Stimulated activated CD4-positive, alpha-beta T cell treated with anti-CD3 and anti-CD28 coated beads, Interleukin-15, amount 100 ng/mL, for 1 hour (primary cell): Measurements from ENCODE around the gene ERP29.
A peak's percentile ranks its signal among the peaks of the same experiment; 100 is the strongest.
"Not testable (repeated sequence)": the region's sequence is repeated elsewhere in the genome, so short reads cannot be mapped to it uniquely, and the experiment has no call there.

Experiments used
- DNase-seq, 2 donors: peaks; one replicate each; pipeline ENCODE4 v3.0.0-alpha.2; 2020; ENCODE audit warnings: low read depth in 1 of 2, low spot score in 1 of 2

The ERP29 gene

DNA sequence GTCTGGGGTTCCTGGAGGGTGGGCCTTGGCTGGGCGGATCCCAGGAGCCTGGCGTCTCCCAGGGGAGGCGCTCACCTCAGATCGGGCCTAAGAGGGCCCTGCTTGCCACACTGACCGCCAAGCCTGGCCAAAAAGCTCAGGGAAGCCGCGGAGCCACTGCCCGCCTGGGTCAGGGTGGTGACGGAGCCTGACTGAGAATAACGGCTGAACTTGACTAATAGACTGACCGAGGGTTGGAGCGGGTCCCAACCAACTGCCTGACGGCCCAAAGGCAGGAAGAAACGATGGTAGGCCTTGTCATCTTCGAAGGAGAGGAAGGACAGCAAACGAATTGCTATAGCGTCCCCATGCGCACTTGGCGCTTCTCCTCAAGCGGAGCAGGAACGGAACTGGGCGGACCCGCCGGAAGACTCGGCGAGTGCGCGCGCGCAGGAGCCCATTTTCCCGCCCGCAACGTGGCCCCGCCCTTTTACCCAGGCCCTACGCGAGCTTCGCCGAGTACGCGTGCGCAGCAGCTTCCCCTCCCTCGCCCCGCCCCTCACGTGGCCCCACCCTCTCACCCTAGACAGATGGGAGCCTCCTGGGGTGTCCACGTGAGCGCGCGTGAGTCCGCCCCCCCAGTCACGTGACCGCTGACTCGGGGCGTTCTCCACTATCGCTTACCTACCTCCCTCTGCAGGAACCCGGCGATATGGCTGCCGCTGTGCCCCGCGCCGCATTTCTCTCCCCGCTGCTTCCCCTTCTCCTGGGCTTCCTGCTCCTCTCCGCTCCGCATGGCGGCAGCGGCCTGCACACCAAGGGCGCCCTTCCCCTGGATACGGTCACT, at the start of gene ERP29, which contains the start of gene TMEM116:
ERP29 (plus strand) TSS at position 652 of the 826 bp plus-strand sequence; CDS start at position 692, 40 bp downstream.
TMEM116 (minus strand) TSS at position 391 of the 826 bp plus-strand sequence. CDS start 7,895 bp downstream, outside the sequence.
- peak; percentile 100 for DNase-seq

DNA sequence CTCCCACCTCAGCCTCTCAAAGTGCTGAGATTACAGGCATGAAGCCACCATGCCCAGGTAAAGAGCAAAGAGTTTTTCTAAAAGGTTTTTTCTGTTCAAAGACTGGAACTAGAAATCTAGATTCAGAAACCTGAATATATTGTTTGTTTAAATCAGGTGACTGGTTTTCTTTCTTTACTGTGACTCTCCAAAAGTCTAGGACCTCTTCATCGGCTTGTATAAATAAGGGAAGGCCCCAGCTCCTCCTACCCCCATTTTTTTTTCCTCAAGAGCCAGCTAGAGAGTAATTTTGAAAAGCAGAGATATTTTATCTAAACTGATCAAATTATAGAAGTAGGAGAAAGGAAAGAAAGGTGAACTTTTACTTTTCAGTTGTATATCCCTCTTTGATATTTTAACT, 48.3 kb upstream of the ERP29 start:
- DNase-seq: no peak

DNA sequence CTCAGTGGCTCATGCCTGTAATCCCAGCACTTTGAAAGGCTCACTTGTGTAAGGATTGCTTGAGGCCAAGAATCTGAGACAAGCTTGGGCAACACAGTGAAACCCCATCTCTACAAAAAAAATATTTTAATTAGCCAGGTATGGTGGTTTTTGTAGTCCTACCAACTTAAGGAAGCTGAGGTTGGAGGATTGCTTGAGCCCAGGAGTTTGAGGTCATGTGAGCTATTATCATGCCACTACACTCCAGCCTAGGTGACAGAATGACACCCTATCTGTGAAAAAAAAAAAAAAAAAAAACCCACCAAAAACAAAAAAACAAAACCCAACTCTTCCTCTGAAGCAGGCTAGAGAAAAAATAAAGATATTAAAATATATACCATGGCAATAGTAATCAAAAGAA, 41.4 kb upstream of the ERP29 start:
- DNase-seq: no peak

DNA sequence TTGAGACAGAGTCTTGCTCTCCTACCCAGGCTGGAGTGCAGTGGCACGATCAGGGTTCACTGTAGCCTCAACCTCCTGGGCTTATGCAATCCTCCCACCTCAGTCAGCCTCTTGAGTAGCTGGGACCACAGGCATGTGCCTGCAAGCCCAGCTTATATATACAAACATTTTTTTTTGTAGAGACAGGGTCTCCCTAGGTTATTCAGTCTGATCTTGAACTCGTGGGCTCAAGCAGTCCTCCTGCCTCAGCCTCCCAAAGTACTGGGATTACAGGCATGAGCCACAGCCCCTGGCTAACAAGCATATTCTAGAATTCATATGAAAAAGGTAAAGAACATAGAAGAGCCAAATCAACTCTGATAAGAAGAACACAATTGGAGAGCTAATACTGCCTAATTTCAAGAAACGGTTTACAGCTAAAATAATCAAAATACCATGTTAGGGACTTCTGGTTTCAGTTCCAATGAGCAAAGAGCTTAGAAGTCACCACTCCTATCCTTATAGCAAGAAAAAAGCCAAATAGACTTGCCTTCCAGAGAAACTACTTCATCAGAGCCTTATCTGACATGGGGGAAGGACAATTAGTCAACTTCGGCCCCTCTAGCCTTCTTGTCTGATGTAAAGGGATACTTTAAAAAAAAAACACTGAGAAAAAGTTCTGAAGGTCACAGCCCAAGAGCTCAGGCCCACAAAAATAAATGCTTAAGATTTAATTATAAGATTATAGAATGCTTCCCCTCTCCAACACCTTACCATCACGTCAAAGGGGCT, 37.9 kb upstream of the ERP29 start:
- no peak for DNase-seq

DNA sequence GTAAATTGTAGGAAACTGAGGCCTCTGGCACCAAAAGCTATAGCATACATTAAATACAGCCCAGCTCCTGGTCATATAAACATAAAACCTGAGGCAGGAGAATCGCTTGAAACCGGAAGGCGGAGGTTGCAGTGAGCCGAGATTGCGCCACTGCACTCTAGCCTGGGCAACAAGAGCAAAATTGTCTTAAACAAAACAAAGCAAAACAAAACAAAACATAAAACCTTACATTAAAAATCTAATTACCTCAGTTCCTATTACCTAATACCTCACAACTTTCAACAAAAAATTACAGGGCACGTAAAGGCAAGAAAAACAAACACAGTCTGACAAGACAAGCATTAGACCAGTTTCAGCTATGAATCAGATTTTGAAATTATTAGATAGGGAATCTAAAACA, 36.9 kb upstream of the ERP29 start:
- no peak for DNase-seq

DNA sequence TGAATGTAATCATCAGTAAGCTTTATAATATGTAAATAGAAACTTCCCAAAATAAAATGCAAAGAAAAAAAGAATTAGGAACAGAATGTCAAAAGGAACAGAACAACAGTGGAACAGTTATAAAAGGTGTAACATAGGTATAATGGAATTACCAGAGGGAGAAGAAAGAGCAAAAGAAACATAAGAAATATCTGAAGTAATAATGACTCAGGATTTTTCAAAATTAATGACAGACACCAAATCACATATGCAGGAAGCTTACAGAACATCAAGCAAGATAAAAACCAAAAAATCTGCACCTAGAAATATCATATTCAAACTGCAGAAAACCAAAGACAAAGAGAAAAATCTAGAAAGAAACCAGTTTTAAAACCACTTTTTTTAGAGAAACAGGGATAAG, 36.4 kb upstream of the ERP29 start:
- DNase-seq: no peak

DNA sequence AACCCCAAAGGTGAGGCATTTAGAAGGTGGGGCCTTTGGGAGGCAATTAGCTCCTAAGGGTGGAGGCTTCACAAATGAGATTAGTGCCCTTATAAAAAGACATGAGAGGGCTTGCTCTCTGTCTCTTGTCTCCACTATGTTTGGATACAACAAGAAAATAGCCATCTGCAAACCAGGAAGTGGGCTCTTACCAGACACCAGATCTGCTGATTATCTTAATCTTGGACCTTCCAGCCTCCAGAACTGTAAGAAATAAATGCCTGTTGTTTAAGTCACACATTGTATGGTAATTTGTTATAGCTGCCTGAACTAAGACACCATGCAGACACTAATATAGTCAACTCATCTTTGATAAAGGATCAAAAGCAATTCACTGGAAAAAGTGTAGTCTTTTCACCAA, 34.7 kb upstream of the ERP29 start:
- no peak for DNase-seq

DNA sequence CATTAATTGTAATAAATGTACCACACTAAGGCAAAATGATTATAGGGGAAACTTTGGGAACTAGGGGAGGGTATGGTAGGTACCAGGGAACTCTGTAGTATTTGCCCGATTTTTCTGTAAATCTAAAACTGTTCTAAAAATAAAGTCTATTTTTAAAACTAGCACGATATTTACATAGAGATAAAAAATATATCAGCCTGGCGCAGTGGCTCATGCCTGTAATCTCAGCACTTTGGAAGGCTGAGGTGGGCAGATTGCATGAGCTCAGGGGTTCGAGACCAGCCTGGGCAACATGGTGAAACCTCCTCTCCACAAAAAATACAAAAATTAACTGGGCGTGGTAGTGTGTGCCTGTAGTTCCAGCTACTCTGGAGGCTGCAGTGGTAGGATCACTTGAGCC, 32.6 kb upstream of the ERP29 start:
- DNase-seq: no peak

DNA sequence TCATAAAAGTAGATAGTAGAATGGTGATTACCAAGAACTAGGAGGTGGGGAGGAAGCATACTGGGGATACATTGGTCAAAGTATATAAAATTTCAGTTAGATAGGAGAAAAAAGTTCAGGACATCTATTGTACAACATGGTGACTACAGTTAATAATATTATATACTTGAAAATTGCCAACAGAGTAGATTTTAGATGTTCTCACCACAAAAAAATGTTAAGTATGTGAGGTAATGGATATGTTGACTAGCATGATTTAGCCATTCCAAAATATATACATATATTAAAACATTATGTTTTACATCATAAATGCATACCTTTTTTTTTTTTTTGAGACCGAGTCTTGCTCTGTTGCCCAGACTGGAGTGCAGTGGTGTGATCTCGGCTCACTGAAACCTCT, 31.2 kb upstream of the ERP29 start:
- DNase-seq: no peak

DNA sequence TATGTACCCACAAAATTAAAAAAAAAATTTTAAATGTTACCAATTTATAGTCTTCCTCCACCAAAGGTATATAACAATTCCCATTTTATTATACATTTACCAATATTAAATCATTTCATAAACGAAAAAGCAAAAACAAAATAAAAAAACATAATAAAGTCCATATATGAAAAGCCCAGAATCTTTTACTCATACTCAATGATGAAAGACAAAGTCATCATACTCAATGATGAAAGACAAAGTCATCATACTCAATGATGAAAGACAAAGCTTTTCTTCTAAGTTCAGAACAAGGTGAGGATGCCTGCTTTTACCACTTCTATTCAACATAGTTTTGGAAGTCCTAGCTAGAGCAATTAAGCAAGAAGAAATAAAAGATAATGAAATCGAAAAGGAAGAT, 28.4 kb upstream of the ERP29 start:
- DNase-seq: no peak

DNA sequence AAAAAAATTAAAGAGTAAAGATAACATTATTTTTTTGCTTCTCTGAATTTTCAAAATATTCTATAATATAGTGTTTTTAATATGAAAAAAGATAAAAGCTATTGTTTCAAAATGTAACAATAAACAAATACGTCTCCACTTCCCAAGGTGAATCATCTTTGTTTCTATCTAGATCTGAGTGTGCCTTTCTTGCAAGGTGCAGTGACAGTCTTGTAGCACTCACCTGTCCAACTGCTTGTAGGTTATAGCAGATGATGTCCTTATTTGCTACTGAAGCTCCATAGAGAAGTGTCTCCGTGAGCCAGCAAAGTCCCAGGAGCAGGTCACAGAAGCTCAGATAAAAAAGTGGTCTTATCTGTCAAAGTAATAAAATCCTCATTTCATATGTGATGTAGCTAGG, 21.7 kb upstream of the ERP29 start:
- no peak for DNase-seq

DNA sequence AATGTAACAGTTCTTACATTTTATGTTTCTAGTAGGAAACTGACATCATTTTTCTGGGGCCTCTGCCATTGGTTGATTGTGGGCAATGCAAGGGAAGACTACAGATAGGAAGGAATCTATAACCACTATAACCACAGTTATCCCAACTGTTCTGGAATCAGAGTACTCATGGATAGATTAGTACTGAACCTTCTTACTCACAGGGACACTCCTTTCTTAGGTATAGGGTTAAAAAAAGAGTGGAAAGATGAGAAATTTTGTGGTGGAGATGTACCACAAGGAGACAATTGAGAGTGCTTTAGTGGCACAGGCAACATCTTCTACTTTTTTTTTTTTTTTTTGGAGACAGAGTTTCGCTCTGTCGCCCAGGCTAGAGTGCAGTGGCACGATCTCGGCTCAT, 21.3 kb upstream of the ERP29 start:
- no peak for DNase-seq

DNA sequence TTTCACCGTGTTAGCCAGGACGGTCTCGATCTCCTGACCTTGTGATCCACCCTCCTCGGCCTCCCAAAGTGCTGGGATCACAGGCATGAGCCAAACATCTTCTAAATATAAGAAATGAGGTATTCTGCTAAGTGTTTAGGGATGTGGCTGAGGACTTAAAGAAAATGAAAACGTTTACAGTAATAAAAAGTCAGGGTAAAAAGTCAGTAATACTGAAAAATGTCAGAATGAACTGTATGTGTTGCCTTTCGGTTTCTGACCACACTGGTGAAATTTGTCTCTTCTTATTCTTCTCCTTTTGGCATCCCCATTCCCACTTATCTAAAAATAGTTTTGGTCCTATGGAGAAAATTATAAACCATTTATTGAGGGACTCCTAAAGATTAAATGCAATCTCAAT, 20.8 kb upstream of the ERP29 start:
- DNase-seq: no peak

DNA sequence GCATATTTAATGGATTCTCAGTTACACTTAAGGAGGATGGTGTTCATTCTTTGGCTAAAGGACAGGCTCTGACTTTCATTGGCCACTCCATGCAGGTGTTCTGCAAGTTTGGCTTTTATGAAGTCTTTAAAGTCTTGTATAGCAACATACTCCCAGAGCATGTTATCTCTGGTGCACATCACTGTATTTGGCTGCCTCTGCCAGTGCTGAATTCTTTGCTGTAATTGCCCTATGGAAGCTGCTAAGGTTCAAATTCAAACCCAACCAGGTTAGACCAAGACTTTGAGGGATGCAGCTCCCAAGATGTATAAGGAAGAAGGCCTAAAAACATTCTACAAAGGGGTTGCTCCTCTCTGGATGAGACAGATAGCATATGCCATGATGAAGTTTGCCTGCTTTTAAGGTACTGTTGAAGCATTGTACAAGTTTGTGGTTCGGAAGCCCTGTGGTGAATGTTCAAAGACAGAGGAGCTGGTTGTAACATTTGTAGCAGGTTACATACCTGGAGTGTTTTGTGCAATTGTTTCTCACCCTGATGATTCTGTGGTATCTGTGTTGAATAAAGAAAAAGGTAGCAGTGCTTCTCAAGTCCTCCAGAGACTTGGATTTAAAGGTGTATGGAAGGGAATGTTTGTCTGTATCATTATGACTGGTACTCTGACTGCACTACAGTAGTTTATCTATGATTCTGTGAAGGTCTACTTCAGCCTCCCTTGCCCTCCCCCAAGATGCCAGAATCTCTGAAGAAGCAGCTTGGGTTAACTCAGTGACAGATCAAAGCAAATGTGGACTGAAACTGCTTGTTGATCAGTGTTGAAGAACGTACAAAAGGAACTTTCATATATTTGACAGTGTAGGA, 19.7 kb upstream of the ERP29 start:
- no peak for DNase-seq

DNA sequence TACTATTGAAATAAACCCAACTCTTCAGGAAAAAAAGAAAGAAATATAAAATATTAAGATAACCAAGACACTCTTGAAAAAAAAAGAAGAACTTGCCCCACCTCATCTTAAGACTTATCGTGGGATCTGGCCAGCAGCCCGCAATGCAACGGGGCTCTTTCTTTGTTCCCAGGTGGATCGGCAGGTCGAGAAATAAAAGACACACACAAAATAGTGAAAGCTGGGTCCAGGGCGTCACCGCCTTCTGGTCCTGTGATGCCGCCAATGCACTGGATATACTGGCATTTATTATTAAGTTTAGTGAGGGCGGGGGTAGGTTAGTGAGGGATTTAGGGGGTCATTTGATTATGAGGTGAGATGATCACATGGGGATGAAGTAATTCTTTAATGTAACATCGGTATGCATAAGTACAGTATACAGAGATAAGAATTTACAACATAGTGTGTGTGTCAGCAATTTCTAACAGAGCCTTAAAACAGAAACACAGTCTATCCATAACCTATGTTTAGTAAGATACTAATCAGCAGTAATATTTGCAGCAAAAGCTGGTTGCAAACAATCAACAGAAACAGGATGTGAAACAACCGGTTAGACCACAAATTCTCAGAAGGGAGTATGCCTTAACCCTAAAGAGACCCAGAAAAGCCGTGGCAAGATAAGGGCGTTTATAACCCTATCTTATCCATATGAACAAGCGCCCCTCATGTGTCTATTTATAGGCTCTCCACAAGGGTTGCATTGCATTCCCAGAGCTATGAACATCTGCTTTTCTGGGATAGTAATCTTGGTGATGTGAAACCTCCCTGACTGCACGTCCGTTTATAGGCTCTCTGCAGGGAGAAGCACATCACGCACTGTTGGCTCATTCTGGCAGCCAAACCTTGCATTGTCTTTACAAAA, 18.8 kb upstream of the ERP29 start:
- not testable (repeated sequence) for DNase-seq

DNA sequence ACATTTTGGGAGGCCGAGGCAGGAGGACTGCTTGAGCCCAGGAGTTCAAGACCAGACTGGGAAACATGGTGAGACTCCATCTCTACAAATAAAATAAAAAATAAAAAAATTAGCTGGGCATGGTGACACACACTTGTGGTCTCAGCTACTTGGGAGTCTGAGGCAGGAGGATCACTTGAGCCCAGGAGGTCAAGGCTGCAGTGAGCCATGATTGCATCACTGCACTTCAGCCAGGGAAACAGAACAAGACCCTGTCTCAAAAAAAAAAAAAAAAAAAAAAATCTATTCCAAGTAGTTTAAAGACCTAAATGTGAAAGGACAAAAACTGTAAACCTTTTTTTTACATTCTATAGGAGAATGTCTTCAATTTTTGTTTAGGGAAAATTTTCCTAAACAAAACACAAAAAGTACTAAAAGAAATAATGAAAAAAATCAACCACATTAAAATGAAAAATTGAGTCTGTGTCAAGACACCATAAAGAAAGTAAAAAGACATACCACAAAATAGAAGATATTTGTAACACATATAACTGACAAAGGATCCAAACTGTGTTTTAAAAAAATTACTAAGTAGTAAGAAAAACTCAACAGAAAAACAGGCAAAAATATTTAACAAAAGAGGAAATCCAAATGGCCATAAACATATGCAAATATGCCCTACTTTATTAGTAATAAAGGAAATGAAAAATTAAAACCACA, 17.3 kb upstream of the ERP29 start:
- no peak for DNase-seq

DNA sequence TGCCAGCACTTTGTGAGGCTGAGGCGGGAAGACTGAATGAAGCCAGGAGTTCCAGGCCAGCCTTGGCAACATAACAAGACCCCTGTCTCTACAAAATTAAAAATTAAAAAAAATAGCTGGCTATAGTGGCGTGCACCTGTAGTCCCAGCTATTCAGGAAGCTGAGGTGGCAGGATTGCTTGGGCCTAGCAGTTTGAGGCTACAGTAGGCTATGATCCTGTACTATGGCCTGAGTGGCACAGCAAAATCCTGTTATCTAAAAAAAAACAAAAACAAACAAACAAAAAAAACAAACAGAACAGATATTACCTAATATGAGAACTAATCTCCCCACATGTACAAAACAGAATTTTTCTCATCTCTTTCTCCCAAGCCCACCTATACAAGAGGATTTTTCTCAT, 15.9 kb upstream of the ERP29 start:
- no peak for DNase-seq

DNA sequence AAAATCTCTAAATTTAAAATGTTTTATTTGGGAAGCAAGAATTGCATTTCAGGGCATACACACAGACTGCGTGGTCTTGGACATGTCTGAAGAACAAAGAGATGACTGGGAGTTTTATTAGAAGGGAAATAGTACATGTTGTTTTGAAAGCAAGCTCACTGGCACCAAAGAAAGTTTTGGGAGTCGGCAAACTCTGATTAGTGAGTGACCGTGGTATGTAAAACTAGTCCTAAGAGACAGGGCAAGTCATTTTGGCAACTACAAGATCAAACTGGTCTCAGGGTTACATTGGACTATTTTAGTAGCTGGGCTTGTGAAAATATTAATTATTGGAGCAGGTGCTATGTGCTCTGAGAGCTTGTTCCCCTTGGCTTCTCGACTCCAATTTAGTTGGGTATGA, 15.2 kb upstream of the ERP29 start:
- no peak for DNase-seq

DNA sequence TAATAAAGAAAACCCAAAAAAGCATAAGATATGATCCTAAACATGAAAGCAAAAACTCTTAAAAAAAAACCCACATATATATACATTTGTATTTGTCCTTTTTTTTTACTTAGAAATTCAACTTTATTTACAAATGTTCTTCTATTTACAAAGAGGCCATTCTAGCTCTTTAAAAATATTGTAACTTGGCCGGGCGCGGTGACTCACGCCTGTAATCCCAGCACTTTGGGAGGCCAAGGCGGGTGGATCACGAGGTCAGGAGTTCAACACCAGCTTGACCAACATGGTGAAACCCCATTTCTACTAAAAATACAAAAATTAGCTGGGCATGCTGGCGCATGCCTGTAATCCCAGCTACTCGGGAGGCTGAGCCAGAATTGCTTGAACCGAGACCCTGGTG, 14.1 kb upstream of the ERP29 start:
- not testable (repeated sequence) for DNase-seq

DNA sequence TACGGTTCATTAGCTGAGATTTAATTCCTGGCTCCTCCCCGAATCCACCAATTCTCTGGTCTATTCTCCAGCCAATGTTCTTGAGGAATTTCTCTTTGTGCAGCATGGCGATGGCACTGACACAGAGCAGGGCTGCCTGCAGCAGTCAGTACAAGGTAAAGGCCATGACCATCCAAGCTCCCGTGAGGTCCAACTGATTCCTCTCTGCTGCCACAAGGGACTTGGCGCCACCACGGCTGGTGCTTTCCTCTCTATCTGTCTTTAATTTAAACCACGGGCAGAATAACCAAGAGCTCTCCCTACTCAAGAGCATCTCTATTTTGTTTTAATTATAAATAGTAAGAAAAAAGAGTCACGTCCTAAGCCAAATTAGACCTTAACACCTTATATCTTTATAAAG, 12.4 kb upstream of the ERP29 start:
- no peak for DNase-seq
